ENCODE results near the gene C2CD4C. TPM values are rescaled to one million over a fixed set of nuclear protein-coding genes. Genes with fewer than 3 reads are reported as not detected.

Gene C2CD4C
- total RNA-seq, 2 donors from 2014 or later, result 0.52 to 0.96 TPM

- Histone ChIP-seq H3K9ac (ENCODE audit: low read depth in 2 of 2, low read length in 2 of 2) (no peak overlapping the region), H3K27me3 (no peaks in the 10 kb centered on the region), H3K4me1 (no peaks in the 10 kb centered on the region), H3K27ac (no peak overlapping the region), H3K9me3 (no peaks in the 10 kb centered on the region), H3K4me3 (no peak overlapping the region), H3K36me3 (no peaks in the 10 kb centered on the region)
- DNase-seq, result no peak
- TF ChIP-seq CTCF (IDR thresholded peaks at IDR 0.05), result no peak
- intact Hi-C loops (cut with DNase I), result no loop called here
Observed at GRCh38 chr19:374886-375235, 34.1 kb downstream of the C2CD4C start.

DNA sequence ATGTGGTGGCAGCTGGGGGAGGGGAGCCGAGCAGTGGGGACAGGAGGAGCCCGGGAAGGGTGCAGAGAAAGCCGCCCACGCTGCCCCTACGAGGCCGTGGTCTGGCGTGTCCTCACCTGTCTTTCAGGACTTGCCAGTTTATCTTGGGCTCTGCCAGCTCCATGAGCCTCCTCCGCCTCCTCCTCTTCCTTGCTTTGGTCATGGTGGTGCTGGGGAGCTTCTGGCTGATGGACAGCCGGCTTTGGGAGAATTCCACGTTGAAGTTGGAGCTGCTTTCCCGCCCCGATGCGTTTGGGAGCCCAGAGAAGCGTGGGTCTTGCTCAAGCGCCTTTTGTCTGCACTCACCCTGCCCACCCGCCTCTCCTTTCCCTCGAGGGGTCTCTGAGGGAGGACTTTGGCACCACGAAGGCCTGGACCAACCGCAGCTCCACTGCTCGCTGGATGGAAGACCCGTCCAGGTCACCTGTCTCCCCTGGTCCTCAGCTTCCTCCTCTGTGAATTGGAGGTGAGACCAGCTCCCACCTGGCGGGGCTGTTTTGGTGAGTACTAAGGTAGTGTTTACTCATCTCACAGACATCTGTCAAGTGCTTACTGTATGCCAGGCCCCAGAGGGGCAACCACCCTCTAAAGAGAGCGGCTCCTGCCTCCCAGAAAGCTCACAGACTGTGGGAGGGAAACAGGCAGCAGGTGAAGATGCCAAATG lies 34.6 kb downstream of the C2CD4C start:
- no peak overlapping the region for H3K9ac ChIP-seq (ENCODE audit: low read depth in 2 of 2, low read length in 2 of 2)
- H3K27me3 ChIP-seq, result no peaks in the 10 kb centered on the region
- intact Hi-C loops (cut with DNase I), result no loop called here
- no peak for DNase-seq
- no peaks in the 10 kb centered on the region for H3K36me3 ChIP-seq
- no peak overlapping the region for H3K4me3 ChIP-seq
- H3K4me1 ChIP-seq, result no peaks in the 10 kb centered on the region
- no peak overlapping the region for H3K27ac ChIP-seq
- H3K9me3 ChIP-seq, result no peaks in the 10 kb centered on the region
- no peak for TF ChIP-seq CTCF (IDR thresholded peaks at IDR 0.05)

DNA sequence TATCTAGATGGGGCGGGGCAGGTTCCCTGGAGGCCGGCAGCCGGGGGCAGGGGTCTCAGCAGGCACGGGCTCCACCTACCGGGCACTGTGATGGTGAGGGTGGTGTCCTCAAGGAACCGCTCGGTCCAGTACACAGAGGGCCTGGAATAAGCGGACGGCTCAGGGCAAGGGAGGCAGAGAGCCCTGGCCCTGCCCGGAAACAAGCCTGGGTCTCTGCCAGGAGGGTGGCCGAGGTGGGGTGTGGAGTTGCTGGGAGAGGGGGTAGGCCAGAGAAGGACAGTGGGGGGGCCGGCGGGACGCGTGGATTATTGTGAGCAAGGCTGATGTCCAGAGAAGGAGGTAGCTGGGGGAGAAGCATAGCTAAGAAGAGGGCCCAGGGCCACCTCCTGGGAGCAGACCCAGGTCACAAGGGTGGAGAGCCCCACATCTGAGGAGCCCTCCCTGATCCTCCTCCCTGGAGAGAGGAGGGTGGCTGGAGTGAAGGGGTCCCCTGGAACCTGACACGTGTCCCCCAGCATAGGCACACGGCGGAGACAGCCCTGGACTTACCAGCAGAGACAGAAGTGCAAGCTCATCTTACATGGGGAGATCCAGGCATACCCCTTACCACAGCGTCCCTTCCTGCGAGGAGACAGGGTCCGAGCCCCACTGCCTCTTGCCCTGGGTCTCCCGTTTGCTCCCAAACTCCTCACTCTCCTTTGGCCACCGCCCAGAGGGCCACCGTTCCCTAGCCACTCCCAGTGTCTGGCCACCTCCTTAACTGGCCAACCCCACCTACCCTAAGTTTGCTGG lies 35.4 kb downstream of the C2CD4C start:
- Histone ChIP-seq H3K27me3 (no peaks in the 10 kb centered on the region), H3K4me3 (no peak overlapping the region)

DNA sequence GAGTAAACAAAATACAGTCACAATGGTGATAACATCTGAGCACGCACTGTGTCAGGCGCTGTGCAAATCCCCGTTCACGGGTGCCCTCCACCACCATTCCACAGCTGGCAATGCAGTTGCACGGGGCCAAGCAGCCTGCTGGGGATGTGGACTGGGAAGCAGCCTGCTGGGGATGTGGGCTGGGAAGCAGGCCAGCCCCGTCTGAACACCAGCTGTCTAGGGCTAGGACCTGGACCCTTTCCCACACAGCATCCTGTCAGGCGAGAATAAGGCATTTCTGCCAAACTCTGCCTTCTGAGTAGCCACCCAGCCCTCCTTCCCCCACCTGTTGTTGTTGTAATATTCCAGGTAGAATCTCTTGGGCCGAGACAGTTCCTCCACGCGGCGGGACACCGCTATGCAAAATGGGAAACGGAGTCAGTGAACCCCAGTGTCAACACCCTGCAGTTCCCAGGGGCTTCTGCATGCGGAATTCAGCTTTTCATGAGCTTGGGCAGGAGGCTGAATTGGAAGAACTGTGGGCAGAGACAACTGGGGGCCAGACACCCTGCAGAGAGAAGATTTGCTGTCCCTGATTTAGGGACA lies 36.5 kb downstream of the C2CD4C start:
- intact Hi-C loops (cut with DNase I), result no loop called here

More for the DNA sequence above, 35.4 kb downstream of the C2CD4C start:
- H3K4me1 ChIP-seq, result no peaks in the 10 kb centered on the region
- no peaks in the 10 kb centered on the region for H3K36me3 ChIP-seq
- DNase-seq, result no peak
- H3K9me3 ChIP-seq, result no peaks in the 10 kb centered on the region
- intact Hi-C loops (cut with DNase I), result no loop called here
- H3K9ac ChIP-seq (ENCODE audit: low read depth in 2 of 2, low read length in 2 of 2), result no peak overlapping the region
- no peak overlapping the region for H3K27ac ChIP-seq
- no peak for TF ChIP-seq CTCF (IDR thresholded peaks at IDR 0.05)

More for the DNA sequence above, 36.5 kb downstream of the C2CD4C start:
- Histone ChIP-seq H3K4me1 (no peaks in the 10 kb centered on the region), H3K4me3 (no peak overlapping the region), H3K27me3 (no peaks in the 10 kb centered on the region), H3K27ac (no peak overlapping the region), H3K9me3 (no peaks in the 10 kb centered on the region), H3K9ac (ENCODE audit: low read depth in 2 of 2, low read length in 2 of 2) (no peak overlapping the region), H3K36me3 (no peaks in the 10 kb centered on the region)
- TF ChIP-seq CTCF (IDR thresholded peaks at IDR 0.05), result no peak
- no peak for DNase-seq

Measured in colonic mucosa (tissue), 4 donors.